NCI-H2029 (cell line): ENCODE data around the gene RPS10.

ENCODE experiments used
- DNase-seq: peaks from one replicate; lab custom pipeline; 2025; lab: John Stamatoyannopoulos, UW

The RPS10 gene

GRCh38 chr6:34370361-34370760 lies 55.5 kb downstream of the RPS10 start:
- no peak for DNase-seq

GRCh38 chr6:34369385-34369784 lies 56.5 kb downstream of the RPS10 start:
- DNase-seq: no peak
